Ovary (tissue), 3 donors: ENCODE data around the gene TFF2.

Source experiments
- CTCF ChIP-seq, 3 donors: fragments of 450-650 bp in 2 of 3; fragments of 200-600 bp in 1 of 3; IDR thresholded peaks; one replicate each; pipeline versions ENCODE4 v1.5.1 to v1.8.0; 2016 to 2022; ENCODE audit warnings: antibody characterized with exemption in 3 of 3, mild to moderate bottlenecking in 1 of 3
- POLR2A ChIP-seq: fragments of 450-650 bp; IDR thresholded peaks from one replicate; pipeline ENCODE4 v1.6.1; 2017; ENCODE audit warnings: antibody characterized with exemption, mild to moderate bottlenecking, moderate library complexity
- donor health status: DM: no; HTN: no; CAD: no.

DNA sequence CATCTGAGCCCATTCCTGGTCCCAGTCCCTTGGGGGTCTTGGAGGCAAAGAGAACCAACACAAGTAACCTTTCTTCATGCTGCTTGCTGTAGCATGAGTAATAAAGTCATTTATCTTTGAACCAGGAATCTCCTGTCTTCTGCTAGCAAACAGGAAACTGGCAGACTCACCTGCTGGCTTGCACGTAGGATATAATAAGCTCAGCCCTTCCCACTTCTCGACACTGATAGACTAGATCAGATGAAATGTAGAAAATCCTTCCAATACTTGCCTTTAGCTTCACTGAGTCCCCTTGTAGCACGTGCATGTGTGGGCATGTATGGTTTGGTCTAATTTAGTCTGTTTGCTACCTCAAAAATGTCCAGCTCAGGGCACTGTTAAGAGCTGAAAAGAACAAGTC, 6.5 kb upstream of the TFF2 start:
- no peak for TF ChIP-seq POLR2A
- TF ChIP-seq CTCF (IDR thresholded peaks at IDR 0.05) = no peak
